NCI-H1436 (cell line): Measurements from ENCODE around the gene MYO1C.
"Not testable (repeated sequence)": the region's sequence is repeated elsewhere in the genome, so short reads cannot be mapped to it uniquely, and the experiment has no call there.

Experiments
- DNase-seq: peaks from one replicate; lab custom pipeline; 2025; lab: John Stamatoyannopoulos, UW

MYO1C gene, protein sequence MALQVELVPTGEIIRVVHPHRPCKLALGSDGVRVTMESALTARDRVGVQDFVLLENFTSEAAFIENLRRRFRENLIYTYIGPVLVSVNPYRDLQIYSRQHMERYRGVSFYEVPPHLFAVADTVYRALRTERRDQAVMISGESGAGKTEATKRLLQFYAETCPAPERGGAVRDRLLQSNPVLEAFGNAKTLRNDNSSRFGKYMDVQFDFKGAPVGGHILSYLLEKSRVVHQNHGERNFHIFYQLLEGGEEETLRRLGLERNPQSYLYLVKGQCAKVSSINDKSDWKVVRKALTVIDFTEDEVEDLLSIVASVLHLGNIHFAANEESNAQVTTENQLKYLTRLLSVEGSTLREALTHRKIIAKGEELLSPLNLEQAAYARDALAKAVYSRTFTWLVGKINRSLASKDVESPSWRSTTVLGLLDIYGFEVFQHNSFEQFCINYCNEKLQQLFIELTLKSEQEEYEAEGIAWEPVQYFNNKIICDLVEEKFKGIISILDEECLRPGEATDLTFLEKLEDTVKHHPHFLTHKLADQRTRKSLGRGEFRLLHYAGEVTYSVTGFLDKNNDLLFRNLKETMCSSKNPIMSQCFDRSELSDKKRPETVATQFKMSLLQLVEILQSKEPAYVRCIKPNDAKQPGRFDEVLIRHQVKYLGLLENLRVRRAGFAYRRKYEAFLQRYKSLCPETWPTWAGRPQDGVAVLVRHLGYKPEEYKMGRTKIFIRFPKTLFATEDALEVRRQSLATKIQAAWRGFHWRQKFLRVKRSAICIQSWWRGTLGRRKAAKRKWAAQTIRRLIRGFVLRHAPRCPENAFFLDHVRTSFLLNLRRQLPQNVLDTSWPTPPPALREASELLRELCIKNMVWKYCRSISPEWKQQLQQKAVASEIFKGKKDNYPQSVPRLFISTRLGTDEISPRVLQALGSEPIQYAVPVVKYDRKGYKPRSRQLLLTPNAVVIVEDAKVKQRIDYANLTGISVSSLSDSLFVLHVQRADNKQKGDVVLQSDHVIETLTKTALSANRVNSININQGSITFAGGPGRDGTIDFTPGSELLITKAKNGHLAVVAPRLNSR

DNA sequence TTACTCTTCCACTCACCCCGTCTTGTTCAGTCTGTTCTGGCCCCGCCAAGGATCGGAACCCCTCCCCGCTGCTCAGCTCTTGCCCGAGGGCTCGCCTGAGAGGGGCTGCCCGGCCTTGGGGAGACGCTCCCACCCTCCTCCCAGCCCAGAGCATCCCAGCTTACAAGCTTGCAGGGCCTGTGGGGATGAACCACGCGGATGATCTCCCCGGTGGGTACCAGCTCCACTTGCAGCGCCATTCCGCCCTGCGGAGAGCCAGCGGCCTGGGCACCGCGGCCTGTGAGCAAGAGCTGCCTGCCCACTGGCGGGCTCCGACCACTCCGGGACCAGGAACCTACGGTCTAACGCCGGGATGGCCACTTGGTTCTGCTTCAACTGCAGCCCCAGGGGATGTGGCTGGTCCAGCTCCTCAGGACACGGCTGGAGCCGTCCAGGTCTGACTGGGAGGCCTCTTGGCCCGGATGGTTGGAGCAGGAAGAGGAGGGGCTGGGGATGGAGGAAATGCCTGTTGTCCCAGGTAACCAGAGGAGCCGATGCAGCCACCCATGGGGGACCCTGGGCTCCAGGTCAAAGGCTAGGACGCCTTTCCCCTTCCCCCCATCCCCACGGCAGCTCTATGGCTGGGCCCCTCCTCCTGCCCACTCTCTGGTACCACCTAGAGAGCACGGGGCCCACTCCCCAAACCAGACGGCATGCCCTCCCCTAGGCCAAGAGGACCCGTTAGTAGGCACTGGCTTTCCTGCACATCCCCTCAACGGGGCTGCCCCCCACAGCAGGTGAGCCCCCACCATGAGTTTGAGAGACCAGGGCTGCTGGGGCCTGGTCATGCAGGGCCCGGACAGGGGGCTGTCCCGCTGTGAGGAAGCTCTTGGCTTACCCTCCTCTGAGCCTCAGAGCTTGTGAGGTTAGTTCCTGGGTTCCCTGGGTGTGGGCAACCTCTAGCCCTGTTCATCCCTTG is at the start of gene MYO1C:
MYO1C (minus strand) TSS at position 438 of the 958 bp plus-strand sequence; CDS start at position 239, 199 bp downstream.
- no peak for DNase-seq

DNA sequence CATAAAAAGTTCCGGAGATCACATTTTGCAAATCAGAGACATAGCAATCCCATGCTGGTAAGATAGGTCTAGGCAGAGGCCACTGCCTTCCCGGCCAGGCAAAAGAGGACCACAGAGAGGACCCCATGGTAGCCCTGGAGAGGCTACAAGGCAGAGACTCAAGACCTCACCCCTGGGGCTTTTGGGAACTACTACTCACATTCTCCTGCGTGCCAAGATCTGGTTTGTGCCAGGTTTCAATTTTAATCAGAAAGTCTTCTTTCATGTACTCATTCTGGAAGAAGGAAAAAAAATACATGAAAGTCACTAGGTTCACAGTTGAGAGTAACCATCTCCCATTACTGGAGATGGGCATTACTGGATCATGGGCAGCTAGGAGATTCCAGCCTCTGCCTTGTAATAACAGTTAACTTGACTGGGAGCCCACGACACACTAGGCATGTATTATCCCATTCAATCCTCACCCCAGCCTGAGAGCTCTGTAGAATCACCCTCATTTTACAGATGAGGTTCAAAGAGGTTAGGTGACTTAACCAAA is 49.0 kb upstream of the MYO1C start:
- no peak for DNase-seq

DNA sequence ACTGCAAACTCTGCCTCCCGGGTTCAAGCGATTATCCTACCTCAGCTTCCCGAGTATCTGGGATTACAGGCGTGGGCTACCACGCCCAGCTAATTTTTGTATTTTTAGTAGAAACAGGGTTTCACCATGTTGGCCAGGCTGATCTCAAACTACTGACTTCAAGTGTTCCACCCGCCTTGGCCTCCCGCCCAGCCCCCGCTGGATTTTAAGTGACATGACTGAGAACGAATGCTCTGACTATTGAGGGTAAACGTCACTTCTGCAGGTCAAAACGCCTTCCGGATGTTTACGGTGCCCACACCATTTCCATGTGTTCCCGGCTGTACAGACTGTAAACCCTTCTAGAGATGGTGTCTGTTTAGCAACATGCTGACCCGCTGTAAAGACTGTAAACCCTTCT is 47.3 kb upstream of the MYO1C start:
- DNase-seq: no peak

GRCh38 chr17:1535737-1536136 is 43.3 kb upstream of the MYO1C start:
- DNase-seq: no peak

DNA sequence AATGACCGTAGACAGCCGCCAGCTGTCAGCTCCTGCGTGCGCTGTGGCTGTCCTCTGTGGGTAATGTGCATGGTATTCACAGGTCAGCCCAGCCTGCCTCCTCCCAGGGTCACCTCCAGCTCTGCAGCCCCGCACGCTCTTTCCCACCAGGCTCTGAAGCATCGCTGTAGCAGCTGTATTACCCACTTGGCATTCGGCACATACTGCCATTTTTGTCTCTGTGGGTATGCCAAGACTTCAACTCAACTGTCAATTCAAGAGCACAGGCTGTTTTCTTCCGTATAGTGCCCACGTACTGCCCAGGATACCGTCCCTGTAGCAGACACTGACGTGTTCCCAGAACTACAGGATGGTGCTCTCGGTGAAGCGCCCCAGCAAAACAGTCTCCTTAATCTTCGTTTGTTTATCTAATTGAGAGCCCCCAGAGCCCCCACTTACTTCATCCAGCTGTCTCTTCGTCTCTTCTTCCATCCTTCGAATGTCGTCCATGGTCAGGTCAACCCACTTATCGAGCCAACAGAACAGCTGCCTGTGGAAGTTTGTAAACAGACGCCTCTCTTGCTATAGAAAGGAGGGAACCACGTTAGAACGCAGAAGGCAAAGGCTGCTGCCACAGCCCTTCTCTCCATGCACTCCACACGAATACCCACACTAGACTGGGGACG is 41.3 kb upstream of the MYO1C start:
- DNase-seq: no peak

DNA sequence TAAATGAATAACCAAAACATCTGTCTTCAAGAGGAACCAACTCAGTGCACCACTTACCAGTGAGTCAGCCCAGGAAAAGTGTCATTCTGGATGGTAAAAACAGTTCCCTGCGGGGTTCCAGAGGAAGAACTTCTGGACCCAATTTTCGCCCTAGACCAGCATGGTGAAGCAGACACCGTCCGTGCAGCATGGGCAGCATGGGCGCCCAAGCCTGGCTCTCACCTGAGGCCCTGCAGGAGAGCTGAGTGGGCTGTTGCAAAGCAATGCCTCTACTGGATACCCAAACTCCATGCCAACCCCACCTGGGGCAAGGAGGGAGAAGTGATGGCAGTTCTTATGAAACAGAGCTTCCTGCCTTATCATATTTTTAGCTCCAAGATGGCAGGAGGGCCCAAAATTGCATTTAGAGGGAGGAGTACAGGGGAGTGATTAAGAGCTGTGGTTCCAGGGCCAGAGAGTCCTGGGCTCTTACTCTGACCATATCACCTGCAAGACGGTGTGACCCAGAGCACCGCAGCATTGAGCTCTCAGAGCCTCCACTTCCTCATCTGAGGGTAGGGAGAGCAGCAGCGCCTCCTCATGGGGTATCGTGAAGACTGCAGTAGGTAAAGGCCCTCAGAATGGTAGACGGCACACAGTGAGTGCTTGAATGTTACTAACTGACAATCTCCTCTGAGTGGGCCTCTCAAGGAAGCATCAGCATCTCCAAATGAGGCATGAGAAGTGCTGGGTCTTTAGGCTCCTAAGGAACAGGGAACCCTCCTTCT is 40.5 kb upstream of the MYO1C start:
- no peak for DNase-seq

- no peak for DNase-seq
These were observed 37.4 kb upstream of the MYO1C start for GRCh38 chr17:1529863-1530262.

GRCh38 chr17:1526876-1527275 is 34.4 kb upstream of the MYO1C start:
- not testable (repeated sequence) for DNase-seq

DNA sequence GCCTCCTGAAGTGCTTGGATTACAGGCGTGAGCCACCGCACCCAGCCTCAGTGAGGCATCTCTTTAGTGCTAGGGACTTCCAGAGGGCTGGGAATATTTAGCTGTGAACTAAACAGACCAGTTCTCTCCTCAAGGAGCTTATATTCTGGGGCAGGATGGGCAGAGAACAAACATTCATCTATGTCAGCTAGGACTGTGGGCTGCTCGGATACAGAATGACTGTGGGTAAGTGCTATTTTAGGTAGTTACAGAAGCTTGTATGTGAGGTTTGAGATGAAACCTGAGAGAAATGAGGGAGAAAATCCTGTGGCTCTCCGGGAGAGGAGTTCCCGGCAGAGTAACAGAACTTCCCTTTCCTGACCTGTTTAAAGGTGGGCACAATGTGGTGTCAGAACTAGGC is 30.1 kb upstream of the MYO1C start:
- DNase-seq: no peak

- DNase-seq: no peak
These were observed 28.7 kb upstream of the MYO1C start for GRCh38 chr17:1521086-1521640.

- no peak for DNase-seq
These were observed 27.2 kb upstream of the MYO1C start for GRCh38 chr17:1519678-1520077.

DNA sequence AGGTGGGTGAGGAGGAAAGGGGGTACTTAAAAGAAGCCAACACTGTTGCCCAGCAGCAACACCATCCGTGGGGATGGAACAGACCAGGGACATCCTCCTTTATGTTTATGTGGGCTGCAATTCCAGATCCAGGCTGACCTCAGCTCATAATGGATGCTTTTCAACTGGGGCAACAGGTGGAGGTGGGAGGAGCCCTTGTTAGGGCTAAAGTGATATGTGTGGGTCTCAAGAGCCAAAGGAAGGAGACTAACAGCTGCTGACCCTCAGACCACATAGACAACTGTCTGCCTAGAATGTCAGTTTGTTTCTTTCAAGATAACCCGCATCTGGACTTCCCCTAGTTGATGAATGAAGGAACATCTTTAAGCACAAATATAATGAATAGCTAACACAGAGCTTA is 25.9 kb upstream of the MYO1C start:
- no peak for DNase-seq

DNA sequence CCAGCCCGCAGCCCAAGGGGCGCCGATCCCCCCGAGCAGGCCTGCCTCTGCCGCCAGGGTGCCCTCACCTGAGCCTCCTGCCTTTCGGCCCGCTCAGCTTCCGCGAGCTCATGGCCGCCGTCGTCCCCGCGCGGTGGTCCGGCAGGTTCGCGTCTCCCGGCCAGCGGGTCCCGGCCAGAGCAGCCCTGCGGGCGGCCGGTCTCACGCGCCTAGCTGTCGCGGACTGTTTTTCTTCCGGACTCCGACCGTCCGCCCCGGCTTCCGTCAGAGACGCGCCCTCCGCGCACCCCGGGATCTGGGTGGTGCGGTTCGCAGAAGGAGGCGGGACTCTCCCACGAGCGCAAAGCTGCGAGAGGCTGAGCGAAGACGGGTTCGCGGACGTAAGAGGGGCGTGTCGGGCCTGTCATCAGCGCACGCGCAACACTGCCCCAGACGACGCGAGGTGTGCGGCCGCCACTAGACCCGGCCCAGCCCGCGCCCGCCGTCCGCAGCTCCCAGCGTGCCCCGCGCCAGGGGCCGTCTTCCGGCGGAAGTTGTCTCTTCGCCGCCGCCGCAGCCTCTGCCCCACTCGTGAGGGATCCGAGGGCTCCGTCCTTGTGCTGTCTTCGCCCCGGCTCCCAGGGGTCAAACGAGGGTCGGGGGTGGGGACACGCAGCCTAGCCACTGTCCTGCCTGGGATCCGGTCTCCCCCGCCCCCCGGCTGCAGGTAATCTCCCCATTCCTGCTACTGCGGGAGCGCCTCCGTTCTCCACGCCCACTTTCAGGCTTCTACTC is 24.1 kb upstream of the MYO1C start, which contains the start of gene INPP5K:
INPP5K (minus strand) TSS at position 225 of the 774 bp plus-strand sequence; CDS start at position 112, 113 bp downstream.
- DNase-seq: peak; percentile 95

- DNase-seq: peak; percentile 42
These were observed 23.3 kb upstream of the MYO1C start for GRCh38 chr17:1515640-1516387.

DNA sequence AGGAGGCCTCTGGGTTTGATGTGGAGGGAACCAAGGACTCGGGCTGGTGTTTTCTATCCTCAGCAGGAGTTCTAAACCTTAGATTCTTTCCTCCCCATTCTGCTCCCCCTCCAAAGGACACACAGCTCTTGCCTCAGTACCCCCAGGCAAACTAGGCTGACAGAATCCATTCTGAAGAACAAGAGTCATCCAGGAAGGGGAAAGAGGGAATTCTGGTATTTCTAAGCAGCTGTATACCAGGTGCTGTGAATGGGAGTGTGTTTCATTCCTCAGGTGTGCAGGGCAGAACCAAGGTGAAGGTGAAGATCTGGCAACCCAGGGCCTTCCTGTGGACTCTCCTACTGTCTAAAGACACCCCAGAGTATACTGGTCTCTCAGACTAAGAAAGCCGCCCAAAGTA is 19.9 kb upstream of the MYO1C start:
- no peak for DNase-seq

GRCh38 chr17:1511756-1512321 is 19.4 kb upstream of the MYO1C start:
- DNase-seq: no peak

DNA sequence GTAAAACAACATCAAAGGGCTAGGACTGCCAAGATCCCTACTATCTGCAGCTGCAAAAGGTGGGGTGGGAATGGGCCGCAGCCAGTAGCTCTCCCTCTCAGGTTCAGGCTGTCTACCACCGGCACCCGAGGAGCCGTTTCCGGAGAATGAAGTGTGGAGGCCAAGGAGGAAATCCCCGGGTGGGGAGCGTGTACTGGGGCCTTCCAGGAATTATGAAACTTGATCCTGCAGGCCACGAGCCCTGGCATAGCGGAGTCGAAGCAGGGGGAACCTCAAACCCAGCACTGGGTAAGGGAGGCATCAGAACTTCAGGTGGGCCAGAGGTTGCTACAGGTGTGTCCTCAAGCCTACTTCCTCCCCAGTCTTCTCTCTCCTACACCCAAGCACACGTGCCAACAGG is 18.8 kb upstream of the MYO1C start:
- DNase-seq: no peak
